Sigmoid colon (tissue), 7 donors: Measurements from ENCODE around the gene CCDC85B. TPM values are rescaled to one million over a fixed set of nuclear protein-coding genes. Genes with fewer than 3 reads are reported as not detected.
A peak's percentile ranks its signal among the peaks of the same experiment; 100 is the strongest.

Source experiments
- DNase-seq: peaks from one replicate; pipeline ENCODE4 v3.0.0-alpha.2; 2019
- H3K27ac ChIP-seq, 4 donors: fragments of 200-600 bp; sonication (generic); one replicate each; pipeline ENCODE4 v1.5.1; 2016 to 2019; ENCODE audit warnings: mild to moderate bottlenecking in 1 of 4
- H3K27me3 ChIP-seq, 3 donors: fragments of 200-600 bp; sonication (generic); one replicate each; pipeline ENCODE4 v1.5.1; 2019; ENCODE audit warnings: mild to moderate bottlenecking in 1 of 3
- H3K36me3 ChIP-seq, 4 donors: fragments of 200-600 bp; sonication (generic); one replicate each; pipeline ENCODE4 v1.5.1; 2016 to 2019
- H3K4me1 ChIP-seq, 4 donors: fragments of 200-600 bp; sonication (generic); one replicate each; pipeline ENCODE4 v1.5.1; 2017 to 2019
- H3K4me3 ChIP-seq, 4 donors: fragments of 200-600 bp; sonication (generic); one replicate each; pipeline ENCODE4 v1.5.1; 2017 to 2019; ENCODE audit warnings: mild to moderate bottlenecking in 2 of 4, moderate library complexity in 1 of 4
- H3K9me3 ChIP-seq, 4 donors: fragments of 200-600 bp in 3 of 4; sonication (generic) in 3 of 4; one replicate each; pipeline versions ENCODE4 v1.5.1 to v1.6.1; 2013 to 2019
- CTCF ChIP-seq, 4 experiments: fragments of 450-650 bp in 3 of 4; fragments of 200-600 bp in 1 of 4; IDR thresholded peaks; one replicate each; pipeline ENCODE4 v1.5.1; 2016 to 2019; ENCODE audit warnings: antibody characterized with exemption in 4 of 4, mild to moderate bottlenecking in 3 of 4, moderate library complexity in 2 of 4
- EP300 ChIP-seq, 4 donors: sonication (generic); formaldehyde crosslinking; IDR thresholded peaks; one replicate each; pipeline ENCODE4 v1.6.1; 2017; ENCODE audit warnings: antibody characterized with exemption in 4 of 4
- POLR2A ChIP-seq, 2 donors: fragments of 450-650 bp; IDR thresholded peaks; one replicate each; pipeline ENCODE4 v1.6.1; 2016; ENCODE audit warnings: antibody characterized with exemption in 2 of 2, mild to moderate bottlenecking in 2 of 2, moderate library complexity in 2 of 2
- POLR2AphosphoS5 ChIP-seq, 4 donors: sonication (generic); formaldehyde crosslinking; IDR thresholded peaks; one replicate each; pipeline ENCODE4 v1.6.1; 2017; ENCODE audit warnings: antibody characterized with exemption in 4 of 4
- WGBS, 2 donors: extraction: QIAGEN DNeasy Blood & Tissue Kit; methylation state at CpG; one replicate each; pipeline ENCODE4 v1.1.7; 2013; 5-methylcytosine and 5-hydroxymethylcytosine counted together
- intact Hi-C: fragments of 100-400 bp; cut with DNase I; formaldehyde crosslinking; loops from one replicate; pipeline ENCODE4 v1.15.1; 2023
- polyA plus RNA-seq, 3 donors: library from polyadenylated mRNA; stranded (reverse); fragments of 200-250 nt; gene quantifications; one replicate each; pipeline ENCODE4 v1.2.3, GENCODE V29; 2013
- total RNA-seq, 4 donors: library from RNA; depleted of rRNA; stranded (reverse); fragments of >200 nt; gene quantifications; one replicate each; pipeline ENCODE4 v1.1.0, GENCODE V29; 2016
- donor health status: healthy with polysubstance abuse.
- donor health status: Bipolar disorder and iron deficiency.
- donor health status: healthy.

The CCDC85B gene
- total and polyA plus RNA-seq, 7 donors, result 4.2 to 73.6 (median 57.1) TPM

- Histone ChIP-seq H3K36me3 (peaks cover 23 to 88% (median 60%) of the 10 kb centered on the region in 4 donors), H3K27me3 (no peaks in the 10 kb centered on the region), H3K9me3 (no peaks in the 10 kb centered on the region), H3K4me3 (no peak overlapping the region), H3K4me1 (peaks cover 0 to 53% (median 40%) of the 10 kb centered on the region in 4 donors), H3K27ac (no peak overlapping the region)
- no peak for TF ChIP-seq POLR2A (IDR thresholded peaks at IDR 0.05)
- TF ChIP-seq POLR2AphosphoS5 (IDR thresholded peaks at IDR 0.05), result no peak
- TF ChIP-seq EP300 (IDR thresholded peaks at IDR 0.05), result no peak
- no peak for TF ChIP-seq CTCF (IDR thresholded peaks at IDR 0.05)
- WGBS, 2 donors, result 83 to 89% methylated on average over 9 of the region's 9 CpGs
- DNase-seq, result no peak
- intact Hi-C loops, result no loop called here
Observed at GRCh38 chr11:65865550-65866172, 24.8 kb upstream of the CCDC85B start.

GRCh38 chr11:65866509-65867283 lies 23.8 kb upstream of the CCDC85B start:
- intact Hi-C loops, result no loop called here
- Histone ChIP-seq H3K27me3 (no peaks in the 10 kb centered on the region), H3K9me3 (no peaks in the 10 kb centered on the region), H3K36me3 (peaks cover 23 to 88% (median 59%) of the 10 kb centered on the region in 4 donors), H3K27ac (peak overlapping the region in 1 of 4 donors; percentile 22), H3K4me1 (peaks cover 0 to 53% (median 42%) of the 10 kb centered on the region in 4 donors), H3K4me3 (no peak overlapping the region)
- WGBS, 2 donors, result 92% methylated on average over 21 of the region's 21 CpGs
- peak; percentile 67 for DNase-seq
- TF ChIP-seq POLR2A (IDR thresholded peaks at IDR 0.05) (no peak), POLR2AphosphoS5 (IDR thresholded peaks at IDR 0.05) (no peak), EP300 (IDR thresholded peaks at IDR 0.05) (no peak), CTCF (IDR thresholded peaks at IDR 0.05) (no peak)

- intact Hi-C loops, result no loop called here
- 71 to 79% methylated on average over 29 of the region's 29 CpGs for WGBS, 2 donors
- no peak overlapping the region for H3K4me3 ChIP-seq
- no peak for DNase-seq
- no peaks in the 10 kb centered on the region for H3K9me3 ChIP-seq
- peaks cover 0 to 52% (median 38%) of the 10 kb centered on the region in 4 donors for H3K4me1 ChIP-seq
- no peaks in the 10 kb centered on the region for H3K27me3 ChIP-seq
- H3K27ac ChIP-seq, result peak overlapping the region in 2 of 4 donors; percentile 22 to 32
- no peak for TF ChIP-seq CTCF (IDR thresholded peaks at IDR 0.05)
- no peak for TF ChIP-seq EP300 (IDR thresholded peaks at IDR 0.05)
- no peak for TF ChIP-seq POLR2AphosphoS5 (IDR thresholded peaks at IDR 0.05)
- TF ChIP-seq POLR2A (IDR thresholded peaks at IDR 0.05), result no peak
- H3K36me3 ChIP-seq, result peaks cover 23 to 80% (median 52%) of the 10 kb centered on the region in 4 donors
Observed at GRCh38 chr11:65867284-65868071, 23.0 kb upstream of the CCDC85B start.

GRCh38 chr11:65868076-65868667 lies 22.3 kb upstream of the CCDC85B start:
- intact Hi-C loops, result no loop called here
- Histone ChIP-seq H3K36me3 (peaks cover 23 to 73% (median 46%) of the 10 kb centered on the region in 4 donors), H3K4me1 (peaks cover 0 to 51% (median 34%) of the 10 kb centered on the region in 4 donors), H3K27ac (peak overlapping the region in 3 of 4 donors; percentile 22 to 43 (median 32)), H3K27me3 (no peaks in the 10 kb centered on the region), H3K9me3 (no peaks in the 10 kb centered on the region), H3K4me3 (no peak overlapping the region)
- DNase-seq, result peak; percentile 70
- TF ChIP-seq CTCF (IDR thresholded peaks at IDR 0.05) (no peak), POLR2AphosphoS5 (IDR thresholded peaks at IDR 0.05) (peak in 1 of 4 donors; percentile 35)
- WGBS, 2 donors, result 83 to 89% methylated on average over 19 of the region's 19 CpGs
